Endothelial cell of umbilical vein (primary cell): ENCODE results near the gene CHGA.

Experiments
- EZH2 ChIP-seq: IDR thresholded peaks from 2 replicates; pipeline ENCODE4 v1.6.1; 2012; ENCODE audit warnings: borderline replicate concordance, low read depth, mild to moderate bottlenecking, moderate library complexity, low read length, inconsistent platforms; ENCODE audit not compliant: severe bottlenecking
- MAX ChIP-seq: IDR thresholded peaks from 2 replicates; pipeline ENCODE4 v1.6.1; 2011; ENCODE audit not compliant: insufficient read depth, insufficient read length
- MYC ChIP-seq: IDR thresholded peaks from one replicate; pipeline ENCODE4 v1.6.1; 2011; ENCODE audit warnings: mild to moderate bottlenecking, low read depth, low read length
- POLR2A ChIP-seq: IDR thresholded peaks from 2 replicates; pipeline ENCODE4 v1.6.1; 2012; ENCODE audit warnings: low read depth, mild to moderate bottlenecking, control low read depth, low read length
- POLR2AphosphoS5 ChIP-seq: IDR thresholded peaks from 2 replicates; pipeline ENCODE4 v1.6.1; 2012; ENCODE audit warnings: low read depth, mild to moderate bottlenecking, control low read depth, low read length, moderate library complexity; ENCODE audit not compliant: insufficient read depth
- TF ChIP-seq, protein P1 (sequence below), 2 donors: IDR thresholded peaks; 1 replicate in 1 of 2; 2 replicates in 1 of 2; pipeline ENCODE4 v1.5.1; 2011; ENCODE audit warnings: low read length in 2 of 2, mild to moderate bottlenecking in 2 of 2, moderate library complexity in 2 of 2, control low read depth in 1 of 2, inconsistent platforms in 1 of 2, low read depth in 1 of 2; ENCODE audit not compliant: insufficient read depth in 1 of 2; ENCODE audit errors: extremely low read depth in 1 of 2

DNA sequence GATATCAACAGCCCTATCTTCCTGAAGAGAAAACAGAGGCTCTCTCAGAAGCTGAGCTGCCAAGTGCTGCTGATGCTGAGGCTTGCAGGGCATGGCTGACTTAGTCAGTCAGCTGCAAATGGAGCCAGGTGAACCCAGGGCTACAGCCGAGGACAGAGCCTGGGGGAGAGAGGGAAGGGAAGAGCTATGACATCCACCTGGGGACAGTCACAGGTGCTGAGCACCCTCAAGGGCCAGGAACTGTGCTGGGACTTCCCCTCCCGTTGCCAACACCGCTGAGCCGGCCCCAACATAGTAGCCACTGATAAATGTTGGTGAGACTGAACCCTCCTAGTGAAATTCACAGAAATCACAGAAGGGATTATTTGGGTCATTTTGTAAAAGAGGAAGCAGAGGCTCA, 6.7 kb upstream of the CHGA start:
- TF ChIP-seq, protein P1, sequence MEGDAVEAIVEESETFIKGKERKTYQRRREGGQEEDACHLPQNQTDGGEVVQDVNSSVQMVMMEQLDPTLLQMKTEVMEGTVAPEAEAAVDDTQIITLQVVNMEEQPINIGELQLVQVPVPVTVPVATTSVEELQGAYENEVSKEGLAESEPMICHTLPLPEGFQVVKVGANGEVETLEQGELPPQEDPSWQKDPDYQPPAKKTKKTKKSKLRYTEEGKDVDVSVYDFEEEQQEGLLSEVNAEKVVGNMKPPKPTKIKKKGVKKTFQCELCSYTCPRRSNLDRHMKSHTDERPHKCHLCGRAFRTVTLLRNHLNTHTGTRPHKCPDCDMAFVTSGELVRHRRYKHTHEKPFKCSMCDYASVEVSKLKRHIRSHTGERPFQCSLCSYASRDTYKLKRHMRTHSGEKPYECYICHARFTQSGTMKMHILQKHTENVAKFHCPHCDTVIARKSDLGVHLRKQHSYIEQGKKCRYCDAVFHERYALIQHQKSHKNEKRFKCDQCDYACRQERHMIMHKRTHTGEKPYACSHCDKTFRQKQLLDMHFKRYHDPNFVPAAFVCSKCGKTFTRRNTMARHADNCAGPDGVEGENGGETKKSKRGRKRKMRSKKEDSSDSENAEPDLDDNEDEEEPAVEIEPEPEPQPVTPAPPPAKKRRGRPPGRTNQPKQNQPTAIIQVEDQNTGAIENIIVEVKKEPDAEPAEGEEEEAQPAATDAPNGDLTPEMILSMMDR (IDR thresholded peaks at IDR 0.05; ENCODE audit: extremely low read depth in 1 of 2, insufficient read depth in 1 of 2, low read depth in 1 of 2, low read length in 2 of 2), result no peak
- TF ChIP-seq POLR2AphosphoS5, result no peak
- TF ChIP-seq EZH2, result no peak
- TF ChIP-seq POLR2A, result no peak
- TF ChIP-seq MAX, result no peak
- no peak for TF ChIP-seq MYC
